ENCODE measurements around the gene CSNK2A2. TPM values are rescaled to one million over a fixed set of nuclear protein-coding genes. Genes with fewer than 3 reads are reported as not detected.
A peak's percentile ranks its signal among the peaks of the same experiment; 100 is the strongest.

The CSNK2A2 gene
- 57.9 TPM for polyA plus RNA-seq (2013, experiment 1 of 2)
- 67.1 TPM for polyA plus RNA-seq (2013, experiment 2 of 2)

- H3K36me3 ChIP-seq (ENCODE audit: insufficient read depth, low read length): peaks cover 35% of the 10 kb centered on the region
- no peaks in the 10 kb centered on the region for H3K9me3 ChIP-seq (ENCODE audit: insufficient read depth, low read depth, low read length)
- H3K27ac ChIP-seq (ENCODE audit: low read depth, low read length): no peak within 1 kb of the TSS
- peaks cover 5% of the 10 kb centered on the region; the same call in 1 of the 2 replicates for H3K4me1 ChIP-seq (ENCODE audit: insufficient read depth, low read length)
- H3K9ac ChIP-seq (ENCODE audit: low read depth, low read length): peak within 1 kb of the TSS; percentile 87
- peaks cover 9% of the 10 kb centered on the region for H3K27me3 ChIP-seq (ENCODE audit: insufficient read depth, low read length)
- peak within 1 kb of the TSS; percentile 96 for H3K4me3 ChIP-seq (ENCODE audit: low read length)
- 2% methylated on average over 47 of the region's 52 CpGs for WGBS
These were observed at the start of gene CSNK2A2 for GRCh38 chr16:58198022-58198683. TSS of gene CSNK2A2 (minus strand) at chr16:58198106. CDS start at chr16:58197736, 370 bp downstream.

- H3K27ac ChIP-seq (ENCODE audit: low read depth, low read length): no peak overlapping the region
- no peaks in the 10 kb centered on the region for H3K36me3 ChIP-seq (ENCODE audit: insufficient read depth, low read length)
- peaks cover 13% of the 10 kb centered on the region for H3K4me1 ChIP-seq (ENCODE audit: insufficient read depth, low read length)
- no peaks in the 10 kb centered on the region; the same call in 1 of the 2 replicates for H3K9me3 ChIP-seq (ENCODE audit: insufficient read depth, low read depth, low read length)
- H3K4me3 ChIP-seq (ENCODE audit: low read length): no peak overlapping the region
- H3K9ac ChIP-seq (ENCODE audit: low read depth, low read length): no peak overlapping the region
- no peaks in the 10 kb centered on the region for H3K27me3 ChIP-seq (ENCODE audit: insufficient read depth, low read length)
- 36% methylated on average over 7 of the region's 8 CpGs for WGBS
These were observed 45.7 kb upstream of the CSNK2A2 start for GRCh38 chr16:58243528-58244004.

GRCh38 chr16:58236831-58237230 is 38.9 kb upstream of the CSNK2A2 start:
- Histone ChIP-seq H3K36me3 (ENCODE audit: insufficient read depth, low read length) (no peaks in the 10 kb centered on the region), H3K27ac (ENCODE audit: low read depth, low read length) (no peak overlapping the region), H3K27me3 (ENCODE audit: insufficient read depth, low read length) (no peaks in the 10 kb centered on the region), H3K9me3 (ENCODE audit: insufficient read depth, low read depth, low read length) (no peaks in the 10 kb centered on the region; the same call in 1 of the 2 replicates), H3K4me1 (ENCODE audit: insufficient read depth, low read length) (0 out of 2 replicates have a peak, but pooled peaks cover 4% of the 10 kb centered on the region), H3K9ac (ENCODE audit: low read depth, low read length) (no peak overlapping the region), H3K4me3 (ENCODE audit: low read length) (peak overlapping the region; percentile 73)
- WGBS: 13% methylated on average over 5 of the region's 5 CpGs

- WGBS: 2% methylated on average over 13 of the region's 13 CpGs
These were observed 38.4 kb upstream of the CSNK2A2 start for GRCh38 chr16:58236231-58236690.

GRCh38 chr16:58235663-58236062 is 37.8 kb upstream of the CSNK2A2 start:
- 70% methylated on average over 3 of the region's 3 CpGs for WGBS
- Histone ChIP-seq H3K36me3 (ENCODE audit: insufficient read depth, low read length) (no peaks in the 10 kb centered on the region), H3K27ac (ENCODE audit: low read depth, low read length) (no peak overlapping the region), H3K9ac (ENCODE audit: low read depth, low read length) (no peak overlapping the region), H3K4me1 (ENCODE audit: insufficient read depth, low read length) (0 out of 2 replicates have a peak, but pooled peaks cover 4% of the 10 kb centered on the region), H3K27me3 (ENCODE audit: insufficient read depth, low read length) (no peaks in the 10 kb centered on the region), H3K4me3 (ENCODE audit: low read length) (peak overlapping the region; percentile 73), H3K9me3 (ENCODE audit: insufficient read depth, low read depth, low read length) (no peaks in the 10 kb centered on the region; the same call in 1 of the 2 replicates)

More at GRCh38 chr16:58236231-58236690, 38.4 kb upstream of the CSNK2A2 start:
- Histone ChIP-seq H3K36me3 (ENCODE audit: insufficient read depth, low read length) (no peaks in the 10 kb centered on the region), H3K9me3 (ENCODE audit: insufficient read depth, low read depth, low read length) (no peaks in the 10 kb centered on the region; the same call in 1 of the 2 replicates), H3K9ac (ENCODE audit: low read depth, low read length) (peak overlapping the region; percentile 57; the same call in 1 of the 2 replicates), H3K27ac (ENCODE audit: low read depth, low read length) (no peak overlapping the region), H3K27me3 (ENCODE audit: insufficient read depth, low read length) (no peaks in the 10 kb centered on the region), H3K4me3 (ENCODE audit: low read length) (peak overlapping the region; percentile 73), H3K4me1 (ENCODE audit: insufficient read depth, low read length) (0 out of 2 replicates have a peak, but pooled peaks cover 4% of the 10 kb centered on the region)

GRCh38 chr16:58234831-58235595 is 37.1 kb upstream of the CSNK2A2 start:
- H3K4me3 ChIP-seq (ENCODE audit: low read length): no peak overlapping the region

GRCh38 chr16:58230259-58230658 is 32.4 kb upstream of the CSNK2A2 start:
- no peak overlapping the region for H3K9ac ChIP-seq (ENCODE audit: low read depth, low read length)
- H3K27ac ChIP-seq (ENCODE audit: low read depth, low read length): no peak overlapping the region
- 84% methylated on average over 4 of the region's 8 CpGs for WGBS

More at GRCh38 chr16:58234831-58235595, 37.1 kb upstream of the CSNK2A2 start:
- WGBS: 73% methylated on average over 9 of the region's 10 CpGs
- Histone ChIP-seq H3K27me3 (ENCODE audit: insufficient read depth, low read length) (no peaks in the 10 kb centered on the region), H3K4me1 (ENCODE audit: insufficient read depth, low read length) (0 out of 2 replicates have a peak, but pooled peaks cover 4% of the 10 kb centered on the region), H3K9ac (ENCODE audit: low read depth, low read length) (no peak overlapping the region), H3K27ac (ENCODE audit: low read depth, low read length) (no peak overlapping the region), H3K36me3 (ENCODE audit: insufficient read depth, low read length) (no peaks in the 10 kb centered on the region), H3K9me3 (ENCODE audit: insufficient read depth, low read depth, low read length) (no peaks in the 10 kb centered on the region)

GRCh38 chr16:58226790-58227189 is 28.9 kb upstream of the CSNK2A2 start:
- Histone ChIP-seq H3K36me3 (ENCODE audit: insufficient read depth, low read length) (no peaks in the 10 kb centered on the region), H3K27me3 (ENCODE audit: insufficient read depth, low read length) (no peaks in the 10 kb centered on the region), H3K27ac (ENCODE audit: low read depth, low read length) (no peak overlapping the region), H3K4me1 (ENCODE audit: insufficient read depth, low read length) (peaks cover 5% of the 10 kb centered on the region; the same call in 1 of the 2 replicates), H3K4me3 (ENCODE audit: low read length) (no peak overlapping the region), H3K9ac (ENCODE audit: low read depth, low read length) (no peak overlapping the region), H3K9me3 (ENCODE audit: insufficient read depth, low read depth, low read length) (no peaks in the 10 kb centered on the region)
- WGBS: 90% methylated on average over 3 of the region's 3 CpGs

More at GRCh38 chr16:58230259-58230658, 32.4 kb upstream of the CSNK2A2 start:
- no peak overlapping the region for H3K4me3 ChIP-seq (ENCODE audit: low read length)
- H3K9me3 ChIP-seq (ENCODE audit: insufficient read depth, low read depth, low read length): no peaks in the 10 kb centered on the region
- no peaks in the 10 kb centered on the region for H3K4me1 ChIP-seq (ENCODE audit: insufficient read depth, low read length)
- H3K27me3 ChIP-seq (ENCODE audit: insufficient read depth, low read length): no peaks in the 10 kb centered on the region
- H3K36me3 ChIP-seq (ENCODE audit: insufficient read depth, low read length): no peaks in the 10 kb centered on the region

- Histone ChIP-seq H3K27ac (ENCODE audit: low read depth, low read length) (no peak overlapping the region), H3K4me3 (ENCODE audit: low read length) (no peak overlapping the region), H3K27me3 (ENCODE audit: insufficient read depth, low read length) (no peaks in the 10 kb centered on the region), H3K4me1 (ENCODE audit: insufficient read depth, low read length) (peaks cover 5% of the 10 kb centered on the region; the same call in 1 of the 2 replicates), H3K9ac (ENCODE audit: low read depth, low read length) (no peak overlapping the region), H3K9me3 (ENCODE audit: insufficient read depth, low read depth, low read length) (no peaks in the 10 kb centered on the region), H3K36me3 (ENCODE audit: insufficient read depth, low read length) (no peaks in the 10 kb centered on the region)
- 85% methylated on average over 8 of the region's 8 CpGs for WGBS
These were observed 28.2 kb upstream of the CSNK2A2 start for GRCh38 chr16:58225965-58226602.

- Histone ChIP-seq H3K4me3 (ENCODE audit: low read length) (no peak overlapping the region), H3K9ac (ENCODE audit: low read depth, low read length) (no peak overlapping the region), H3K4me1 (ENCODE audit: insufficient read depth, low read length) (peaks cover 5% of the 10 kb centered on the region; the same call in 1 of the 2 replicates), H3K27ac (ENCODE audit: low read depth, low read length) (no peak overlapping the region), H3K36me3 (ENCODE audit: insufficient read depth, low read length) (no peaks in the 10 kb centered on the region), H3K27me3 (ENCODE audit: insufficient read depth, low read length) (no peaks in the 10 kb centered on the region), H3K9me3 (ENCODE audit: insufficient read depth, low read depth, low read length) (no peaks in the 10 kb centered on the region)
- 52% methylated on average over 7 of the region's 7 CpGs for WGBS
These were observed 24.8 kb upstream of the CSNK2A2 start for GRCh38 chr16:58222532-58223316.
